HuH-7 (cell line): ENCODE results near the gene BAHD1.

ENCODE experiments used
- DNase-seq: peaks from one replicate; pipeline ENCODE4 v3.0.0; 2011; ENCODE audit warnings: low spot score

The BAHD1 gene

GRCh38 chr15:40440743-40441564 is at the start of gene BAHD1:
TSS of gene BAHD1 (plus strand) at chr15:40440953. CDS start at chr15:40458465, 17,512 bp downstream.
- peak; percentile 99 for DNase-seq

- DNase-seq = no peak
Observed at GRCh38 chr15:40392986-40393948, 47.5 kb upstream of the BAHD1 start.

GRCh38 chr15:40397688-40398412 is 42.9 kb upstream of the BAHD1 start:
- DNase-seq = no peak

GRCh38 chr15:40398413-40398873 is 42.3 kb upstream of the BAHD1 start:
- DNase-seq = no peak

- no peak for DNase-seq
Observed at GRCh38 chr15:40399370-40399769, 41.4 kb upstream of the BAHD1 start.

GRCh38 chr15:40405501-40406381 is 35.0 kb upstream of the BAHD1 start, which contains the start of gene IVD:
TSS of gene IVD (plus strand) at chr15:40405795. CDS start at chr15:40405828, 33 bp downstream.
- DNase-seq = peak; percentile 99

GRCh38 chr15:40407330-40407990 is 33.3 kb upstream of the BAHD1 start:
- no peak for DNase-seq

GRCh38 chr15:40409366-40409765 is 31.4 kb upstream of the BAHD1 start:
- no peak for DNase-seq

- DNase-seq = no peak
Observed at GRCh38 chr15:40410476-40410875, 30.3 kb upstream of the BAHD1 start.

GRCh38 chr15:40412095-40412759 is 28.5 kb upstream of the BAHD1 start:
- no peak for DNase-seq

- no peak for DNase-seq
Observed at GRCh38 chr15:40413036-40413435, 27.7 kb upstream of the BAHD1 start.

GRCh38 chr15:40414816-40415215 is 25.9 kb upstream of the BAHD1 start:
- DNase-seq = no peak

- DNase-seq = no peak
Observed at GRCh38 chr15:40415226-40415625, 25.5 kb upstream of the BAHD1 start.

- no peak for DNase-seq
Observed at GRCh38 chr15:40416056-40416455, 24.7 kb upstream of the BAHD1 start.

- no peak for DNase-seq
Observed at GRCh38 chr15:40418126-40418525, 22.6 kb upstream of the BAHD1 start.

- no peak for DNase-seq
Observed at GRCh38 chr15:40420071-40420713, 20.6 kb upstream of the BAHD1 start.

- DNase-seq = no peak
Observed at GRCh38 chr15:40420793-40421192, 20.0 kb upstream of the BAHD1 start.

GRCh38 chr15:40421246-40422157 is 19.3 kb upstream of the BAHD1 start:
- DNase-seq = peak; percentile 74
